Measurements from ENCODE around the gene IPP. TPM values are rescaled to one million over a fixed set of nuclear protein-coding genes. Genes with fewer than 3 reads are reported as not detected.
"Not testable (repeated sequence)": the region's sequence is repeated elsewhere in the genome, so short reads cannot be mapped to it uniquely, and the experiment has no call there.

Gene IPP
- total RNA-seq, 1 experiment from 2014 or later: 25.4 TPM

GRCh38 chr1:45752441-45753052 lies 2.1 kb upstream of the IPP start:
- H2AFZ ChIP-seq: peak overlapping the region; percentile 57; the same call in 1 of the 2 replicates
- ChIA-PET POLR2A (ENCODE audit: unreplicated experiment) (interaction anchor here (0.7 kb wide), 1 partner anchor 1022 kb away, joined by 6 read pairs; no protein-coding TSS in a partner anchor), CTCF (interaction anchor here (0.6 kb wide), 2 partner anchors 27 to 120 kb away, joined by 6 to 7 read pairs; no protein-coding TSS in a partner anchor)
- no peak for TF ChIP-seq EZH2 (IDR thresholded peaks at IDR 0.05; ENCODE audit: low read depth)
- TF ChIP-seq, protein P1, sequence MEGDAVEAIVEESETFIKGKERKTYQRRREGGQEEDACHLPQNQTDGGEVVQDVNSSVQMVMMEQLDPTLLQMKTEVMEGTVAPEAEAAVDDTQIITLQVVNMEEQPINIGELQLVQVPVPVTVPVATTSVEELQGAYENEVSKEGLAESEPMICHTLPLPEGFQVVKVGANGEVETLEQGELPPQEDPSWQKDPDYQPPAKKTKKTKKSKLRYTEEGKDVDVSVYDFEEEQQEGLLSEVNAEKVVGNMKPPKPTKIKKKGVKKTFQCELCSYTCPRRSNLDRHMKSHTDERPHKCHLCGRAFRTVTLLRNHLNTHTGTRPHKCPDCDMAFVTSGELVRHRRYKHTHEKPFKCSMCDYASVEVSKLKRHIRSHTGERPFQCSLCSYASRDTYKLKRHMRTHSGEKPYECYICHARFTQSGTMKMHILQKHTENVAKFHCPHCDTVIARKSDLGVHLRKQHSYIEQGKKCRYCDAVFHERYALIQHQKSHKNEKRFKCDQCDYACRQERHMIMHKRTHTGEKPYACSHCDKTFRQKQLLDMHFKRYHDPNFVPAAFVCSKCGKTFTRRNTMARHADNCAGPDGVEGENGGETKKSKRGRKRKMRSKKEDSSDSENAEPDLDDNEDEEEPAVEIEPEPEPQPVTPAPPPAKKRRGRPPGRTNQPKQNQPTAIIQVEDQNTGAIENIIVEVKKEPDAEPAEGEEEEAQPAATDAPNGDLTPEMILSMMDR (conservative IDR thresholded peaks at IDR 0.05): no peak
- H3K27ac ChIP-seq: peak overlapping the region; percentile 66
- BruUV-seq (replicated peaks): no TSS peak
- H3K9me3 ChIP-seq (ENCODE audit: insufficient read depth, low read depth): no peaks in the 10 kb centered on the region
- H3K4me3 ChIP-seq: no peak overlapping the region
- H3K4me2 ChIP-seq: peak overlapping the region; percentile 19
- H3F3A ChIP-seq (ENCODE audit: insufficient read depth, low read depth): no peaks in the 10 kb centered on the region
- H3K79me2 ChIP-seq (ENCODE audit: low read depth): no peaks in the 10 kb centered on the region
- H4K20me1 ChIP-seq (ENCODE audit: insufficient read depth): no peaks in the 10 kb centered on the region
- H3K27me3 ChIP-seq (ENCODE audit: insufficient read depth, low read depth): no peaks in the 10 kb centered on the region
- no peaks in the 10 kb centered on the region for H3K9me2 ChIP-seq (ENCODE audit: insufficient read depth)
- peak in 1 of 2 experiments; percentile 57 for DNase-seq
- H3K36me3 ChIP-seq (ENCODE audit: low read depth): no peaks in the 10 kb centered on the region
- peaks cover 11% of the 10 kb centered on the region for H3K4me1 ChIP-seq (replicated peaks; ENCODE audit: insufficient read depth)
- intact Hi-C loops (cut with micrococcal nuclease; ENCODE audit: unreplicated experiment): loop anchor here (5.0 kb wide), 1 partner anchor 130 kb away; no protein-coding TSS in a partner anchor

DNA sequence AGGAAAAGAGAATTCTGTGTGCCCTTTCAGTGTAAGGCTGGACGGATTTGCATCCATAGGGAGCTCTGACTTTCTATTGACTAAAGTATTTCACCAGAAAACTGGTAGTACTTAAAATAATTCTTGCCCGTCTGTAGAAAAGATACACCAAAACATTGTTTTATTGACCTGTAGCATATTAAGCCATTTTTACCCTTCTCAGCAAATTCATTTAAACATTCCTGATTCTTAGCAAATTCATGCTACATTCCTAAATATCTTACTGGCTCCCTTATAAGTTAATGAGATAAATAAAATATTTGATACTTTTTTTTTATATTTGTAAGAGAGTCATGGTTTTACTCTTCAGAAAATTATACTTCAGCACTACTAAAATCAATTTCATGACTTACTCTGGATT lies 1.6 kb upstream of the IPP start:
- CTCF ChIA-PET: no interaction called here
- H3K9me3 ChIP-seq (ENCODE audit: insufficient read depth, low read depth): no peaks in the 10 kb centered on the region
- no peaks in the 10 kb centered on the region for H4K20me1 ChIP-seq (ENCODE audit: insufficient read depth)
- H3K79me2 ChIP-seq (ENCODE audit: low read depth): no peaks in the 10 kb centered on the region
- no peaks in the 10 kb centered on the region for H3K27me3 ChIP-seq (ENCODE audit: insufficient read depth, low read depth)
- intact Hi-C loops (cut with micrococcal nuclease; ENCODE audit: unreplicated experiment): loop anchor here (5.0 kb wide), 1 partner anchor 130 kb away; no protein-coding TSS in a partner anchor
- H3K4me3 ChIP-seq: no peak overlapping the region
- H3K9me2 ChIP-seq (ENCODE audit: insufficient read depth): no peaks in the 10 kb centered on the region
- peak overlapping the region; percentile 66 for H3K27ac ChIP-seq
- H3K4me1 ChIP-seq (replicated peaks; ENCODE audit: insufficient read depth): peaks cover 11% of the 10 kb centered on the region
- H3K36me3 ChIP-seq (ENCODE audit: low read depth): no peaks in the 10 kb centered on the region
- no peaks in the 10 kb centered on the region for H3F3A ChIP-seq (ENCODE audit: insufficient read depth, low read depth)
- TF ChIP-seq EZH2 (IDR thresholded peaks at IDR 0.05; ENCODE audit: low read depth): no peak
- TF ChIP-seq, protein P1 (conservative IDR thresholded peaks at IDR 0.05): no peak
- POLR2A ChIA-PET (ENCODE audit: unreplicated experiment): interaction anchor here (0.7 kb wide), 1 partner anchor 1022 kb away, joined by 6 read pairs; no protein-coding TSS in a partner anchor
- DNase-seq: no peak
- BruUV-seq (replicated peaks): no TSS peak
- H2AFZ ChIP-seq: 0 out of 2 replicates have a peak overlapping the region, but pooled peaks have one; percentile 57
- H3K4me2 ChIP-seq: peak overlapping the region; percentile 19

DNA sequence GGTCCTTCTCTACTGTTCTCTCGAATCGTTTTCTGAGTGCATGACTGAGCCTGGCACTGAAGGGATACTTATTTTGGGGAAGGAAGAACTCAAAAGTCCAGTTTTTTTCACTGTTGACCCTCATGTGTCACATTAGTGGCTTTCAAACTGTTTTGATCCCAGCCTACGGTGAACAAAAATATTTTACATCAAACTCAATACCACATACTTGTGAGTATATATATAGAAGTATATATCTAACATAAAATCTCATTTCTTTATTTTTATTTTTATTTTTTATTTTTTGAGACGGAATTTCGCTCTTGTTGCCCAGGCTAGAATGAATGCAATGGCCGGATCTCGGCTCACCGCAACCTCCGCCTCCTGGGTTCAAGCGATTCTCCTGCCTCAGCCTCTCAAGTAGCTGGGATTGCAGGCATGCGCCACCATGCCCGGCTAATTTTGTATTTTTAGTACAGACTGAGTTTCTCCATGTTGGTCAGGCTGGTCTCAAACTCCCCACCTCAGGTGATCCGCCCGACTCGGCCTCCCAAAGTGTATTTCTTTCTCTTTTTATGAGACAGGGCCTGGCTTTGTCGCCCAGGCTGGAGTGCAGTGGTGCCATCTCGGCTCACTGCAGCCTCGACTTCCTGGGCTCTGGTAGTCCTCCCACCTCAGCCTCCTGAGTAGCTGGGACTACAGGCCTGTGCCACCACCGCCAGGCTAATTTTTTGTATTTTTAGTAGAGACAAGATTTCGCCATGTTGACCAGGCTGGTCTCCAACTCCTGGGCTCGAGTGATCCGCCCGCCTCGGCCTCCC lies 786 bp upstream of the IPP start:
- Histone ChIP-seq H3K4me1 (replicated peaks; ENCODE audit: insufficient read depth) (peaks cover 11% of the 10 kb centered on the region), H3K27ac (peak overlapping the region; percentile 78), H2AFZ (peak overlapping the region; percentile 99), H3K4me3 (peak overlapping the region; percentile 75), H3K4me2 (peak overlapping the region; percentile 78)
- CTCF ChIA-PET: interaction anchor here (0.6 kb wide), 1 partner anchor 51 kb away, joined by 5 read pairs; no protein-coding TSS in a partner anchor
- H3K79me2 ChIP-seq (ENCODE audit: low read depth); DNase-seq; H3F3A ChIP-seq (ENCODE audit: insufficient read depth, low read depth); H3K36me3 ChIP-seq (ENCODE audit: low read depth); H4K20me1 ChIP-seq (ENCODE audit: insufficient read depth); H3K9me2 ChIP-seq (ENCODE audit: insufficient read depth); H3K9me3 ChIP-seq (ENCODE audit: insufficient read depth, low read depth); POLR2A ChIA-PET (ENCODE audit: unreplicated experiment); H3K27me3 ChIP-seq (ENCODE audit: insufficient read depth, low read depth): not testable (repeated sequence)
- intact Hi-C loops (cut with micrococcal nuclease; ENCODE audit: unreplicated experiment): loop anchor here (5.0 kb wide), 1 partner anchor 131 kb away; no protein-coding TSS in a partner anchor
- TSS peak; percentile 88 for BruUV-seq (replicated peaks)

Data from PC-9 (cell line).